HCT116 (cell line): ENCODE results near the gene MBOAT7. TPM values are rescaled to one million over a fixed set of nuclear protein-coding genes. Genes with fewer than 3 reads are reported as not detected.

Experiments used
- ATAC-seq: fragments of 200-7000 bp; cut with Tn5 transposase; 2 replicates; pipeline ENCODE4 v1.9.1; 2020; ENCODE audit warnings: mild to moderate bottlenecking, moderate library complexity
- BruUV-seq: library from RNA; stranded (reverse); fragments of 400-500 nt; replicated peaks from 2 replicates; lab custom pipeline; 2021; lab: Mats Ljungman, UMichigan
- CTCF ChIA-PET: fragments of 300-600 bp; sonication (Branson Sonifier 250); formaldehyde crosslinking; loops from one replicate; lab custom pipeline; 2021; ENCODE audit warnings: antibody characterized with exemption; lab: Charles Lee
- POLR2A ChIA-PET: fragments of 300-600, 350-600 bp; sonication (Branson Sonifier 250); formaldehyde crosslinking; loops from one replicate; lab custom pipeline; 2021; ENCODE audit warnings: antibody characterized with exemption; lab: Charles Lee
- RAD21 ChIA-PET, 2 experiments: fragments of 300-600 bp; sonication (Branson Sonifier 250); formaldehyde crosslinking; loops; one replicate each; lab custom pipeline; 2023; ENCODE audit warnings: low total read pairs in 2 of 2; ENCODE audit not compliant: uncharacterized antibody in 2 of 2, unreplicated experiment in 2 of 2, low non-redundant PET in 1 of 2; lab: Charles Lee
- DNase-seq: peaks from one replicate; pipeline ENCODE4 v3.0.0-alpha.2; 2010; ENCODE audit warnings: low read depth, low spot score
- H2AFZ ChIP-seq: fragments of 200-600 bp; shearing (Covaris generic), sonication (generic); 2 replicates; pipeline ENCODE4 v1.6.1; 2017; ENCODE audit warnings: low read depth, mixed run types, mixed read lengths, antibody characterized with exemption, low read length; ENCODE audit not compliant: poor library complexity, severe bottlenecking
- H3K27ac ChIP-seq: 2 replicates; pipeline ENCODE4 v1.5.1; 2012; ENCODE audit warnings: low read depth, low read length
- H3K27me3 ChIP-seq: fragments of 200-600 bp; sonication (generic); 2 replicates; pipeline ENCODE4 v1.6.1; 2016; ENCODE audit warnings: mixed run types, low read length, mixed read lengths; ENCODE audit not compliant: insufficient read depth
- H3K36me3 ChIP-seq, 2 experiments: fragments of 200-500 bp in 1 of 2; fragments of 200-600 bp in 1 of 2; sonication (Bioruptor generic) in 1 of 2; sonication (generic) in 1 of 2; 2 replicates each; pipeline versions ENCODE4 v1.5.1 to v1.6.1; 2014 to 2016; ENCODE audit warnings: low read length in 2 of 2, inconsistent platforms in 1 of 2, mixed read lengths in 1 of 2, mixed run types in 1 of 2; ENCODE audit not compliant: insufficient read depth in 2 of 2, control insufficient read depth in 1 of 2
- H3K4me1 ChIP-seq, 2 experiments: fragments of 200-600 bp in 1 of 2; sonication (generic) in 1 of 2; 2 replicates each; pipeline versions ENCODE4 v1.5.1 to v1.6.1; 2012 to 2017; ENCODE audit warnings: low read length in 2 of 2, inconsistent platforms in 1 of 2, mild to moderate bottlenecking in 1 of 2, mixed read lengths in 1 of 2, mixed run types in 1 of 2, moderate library complexity in 1 of 2; ENCODE audit not compliant: insufficient read depth in 2 of 2, control insufficient read depth in 1 of 2
- H3K4me2 ChIP-seq: fragments of 200-600 bp; sonication (generic); 2 replicates; pipeline ENCODE4 v1.6.1; 2017; ENCODE audit warnings: mixed run types, low read length, mixed read lengths
- H3K4me3 ChIP-seq, 2 experiments: fragments of 200-600 bp in 1 of 2; sonication (generic) in 1 of 2; replicated peaks in 1 of 2; 2 replicates each; pipeline ENCODE4 v1.5.1; 2011 to 2016; ENCODE audit warnings: low read length in 2 of 2, control low read depth in 1 of 2, low read depth in 1 of 2, mild to moderate bottlenecking in 1 of 2, mixed read lengths in 1 of 2, mixed run types in 1 of 2
- H3K79me2 ChIP-seq: fragments of 200-600 bp; sonication (generic); 2 replicates; pipeline ENCODE4 v1.6.1; 2017; ENCODE audit warnings: mild to moderate bottlenecking, mixed run types, low read length, moderate library complexity, mixed read lengths; ENCODE audit not compliant: insufficient read depth
- H3K9ac ChIP-seq: fragments of 200-600 bp; sonication (generic); 2 replicates; pipeline ENCODE4 v1.6.1; 2016; ENCODE audit warnings: low read length, mixed read lengths
- H3K9me2 ChIP-seq: fragments of 200-600 bp; sonication (generic), shearing (Covaris generic); 2 replicates; pipeline ENCODE4 v1.6.1; 2017; ENCODE audit warnings: mixed run types, mild to moderate bottlenecking, moderate library complexity; ENCODE audit not compliant: insufficient read depth
- H3K9me3 ChIP-seq, 2 experiments: fragments of 200-500 bp in 1 of 2; fragments of 200-600 bp in 1 of 2; sonication (Bioruptor generic) in 1 of 2; sonication (generic) in 1 of 2; 2 replicates each; pipeline ENCODE4 v1.6.1; 2014 to 2017; ENCODE audit warnings: low read length in 2 of 2, mixed read lengths in 2 of 2, inconsistent platforms in 1 of 2, low read depth in 1 of 2, mild to moderate bottlenecking in 1 of 2, mixed run types in 1 of 2, moderate library complexity in 1 of 2; ENCODE audit not compliant: control insufficient read depth in 1 of 2, insufficient read depth in 1 of 2
- H4K20me1 ChIP-seq: fragments of 200-600 bp; sonication (generic), shearing (Covaris generic); 2 replicates; pipeline ENCODE4 v1.6.1; 2017; ENCODE audit warnings: mixed run types, mild to moderate bottlenecking, moderate library complexity; ENCODE audit not compliant: insufficient read depth
- CBX3 ChIP-seq: IDR thresholded peaks from 2 replicates; pipeline ENCODE4 v1.6.1; 2012; ENCODE audit warnings: low read depth
- CTCF ChIP-seq, 3 experiments: fragments of 200-600 bp in 1 of 3; sonication (generic) in 1 of 3; IDR thresholded peaks in 2 of 3; conservative IDR thresholded peaks in 1 of 3; 2 replicates each; pipeline ENCODE4 v1.5.1; 2012 to 2017; ENCODE audit warnings: low read depth in 2 of 3, low read length in 2 of 3, antibody characterized with exemption in 1 of 3, borderline replicate concordance in 1 of 3, control low read depth in 1 of 3, mild to moderate bottlenecking in 1 of 3, mixed read lengths in 1 of 3, mixed run types in 1 of 3, moderate library complexity in 1 of 3; ENCODE audit not compliant: insufficient read depth in 1 of 3
- ELF1 ChIP-seq: IDR thresholded peaks from 2 replicates; pipeline ENCODE4 v1.6.1; 2012; ENCODE audit warnings: low read depth, borderline replicate concordance
- EZH2phosphoT487 ChIP-seq: fragments of 200-600 bp; IDR thresholded peaks from 2 replicates; pipeline ENCODE4 v1.6.1; 2018; ENCODE audit warnings: antibody characterized with exemption, borderline replicate concordance
- FOSL1 ChIP-seq: IDR thresholded peaks from 2 replicates; pipeline ENCODE4 v1.6.1; 2012; ENCODE audit warnings: low read depth
- MAX ChIP-seq: IDR thresholded peaks from 2 replicates; pipeline ENCODE4 v1.6.1; 2012
- POLR2AphosphoS5 ChIP-seq: IDR thresholded peaks from 2 replicates; pipeline ENCODE4 v1.6.1; 2011; ENCODE audit warnings: mild to moderate bottlenecking, low read depth, low read length, moderate library complexity
- SP1 ChIP-seq: IDR thresholded peaks from 2 replicates; pipeline ENCODE4 v1.6.1; 2012; ENCODE audit warnings: low read depth
- SRF ChIP-seq: IDR thresholded peaks from 2 replicates; pipeline ENCODE4 v1.6.1; 2012; ENCODE audit warnings: low read depth
- YY1 ChIP-seq: IDR thresholded peaks from 2 replicates; pipeline ENCODE4 v1.6.1; 2011; ENCODE audit warnings: low read length, low read depth, moderate library complexity, mild to moderate bottlenecking; ENCODE audit not compliant: insufficient replicate concordance; ENCODE audit errors: extremely low read depth
- ZBTB33 ChIP-seq: IDR thresholded peaks from 2 replicates; pipeline ENCODE4 v1.6.1; 2011; ENCODE audit warnings: mild to moderate bottlenecking, low read length, moderate library complexity; ENCODE audit not compliant: insufficient replicate concordance; ENCODE audit errors: extremely low read depth
- ZNF274 ChIP-seq: fragments of 200-500 bp; sonication (Bioruptor generic); IDR thresholded peaks from 2 replicates; pipeline ENCODE4 v1.6.1; 2014; ENCODE audit warnings: mild to moderate bottlenecking, low read depth, low read length, inconsistent platforms
- intact Hi-C: fragments of 100-400 bp; cut with micrococcal nuclease; formaldehyde crosslinking; loops from 2 replicates; pipeline ENCODE4 v1.10.0; 2022
- total RNA-seq: library from RNA; stranded (reverse); gene quantifications from one replicate; pipeline ENCODE4 v1.2.1, GENCODE V29; 2021; ENCODE audit not compliant: unreplicated experiment

MBOAT7 gene
- total RNA-seq, 1 experiment from 2014 or later = 113 TPM

GRCh38 chr19:54197121-54197520, 7.7 kb upstream of the MBOAT7 start:
- intact Hi-C loops = no loop called here
- H2AFZ ChIP-seq = no peak overlapping the region
- no peaks in the 10 kb centered on the region for H3K27me3 ChIP-seq
- H3K4me3 ChIP-seq = no peak overlapping the region
- H3K4me1 ChIP-seq = peaks cover 5 to 19% of the 10 kb centered on the region in 2 experiments; a peak in 3 of 4 replicates
- ChIA-PET CTCF (interaction anchor here (0.7 kb wide), 1 partner anchor 100 kb away, joined by 3 read pairs; no protein-coding TSS in a partner anchor), POLR2A (no interaction called here), RAD21 (no interaction called here)
- no peak overlapping the region for H3K9ac ChIP-seq
- no peaks in the 10 kb centered on the region for H3K9me3 ChIP-seq
- no peak overlapping the region for H3K27ac ChIP-seq
- H3K4me2 ChIP-seq = no peak overlapping the region
- no peaks in the 10 kb centered on the region for H3K9me2 ChIP-seq
- no TSS peak for BruUV-seq
- ATAC-seq (no peak), DNase-seq (no peak)
- H3K36me3 ChIP-seq = peaks cover 17 to 28% of the 10 kb centered on the region in 2 experiments
- H3K79me2 ChIP-seq = peaks cover 37% of the 10 kb centered on the region
- H4K20me1 ChIP-seq = peaks cover 7% of the 10 kb centered on the region; the same call in 1 of the 2 replicates
- TF ChIP-seq SRF (no peak), EZH2phosphoT487 (no peak), ELF1 (no peak), MAX (no peak), ZBTB33 (no peak), POLR2AphosphoS5 (no peak), CTCF (IDR thresholded peaks at IDR 0.05 in 2 of 3, conservative IDR thresholded peaks at IDR 0.05 in 1 of 3; ENCODE audit: borderline replicate concordance in 1 of 3, insufficient read depth in 1 of 3, low read depth in 2 of 3, low read length in 2 of 3) (no peak), CBX3 (no peak), YY1 (no peak), ZNF274 (no peak), SP1 (no peak), FOSL1 (no peak)
